Measurements from ENCODE around the gene ZIM2.

The ZIM2 gene

DNA sequence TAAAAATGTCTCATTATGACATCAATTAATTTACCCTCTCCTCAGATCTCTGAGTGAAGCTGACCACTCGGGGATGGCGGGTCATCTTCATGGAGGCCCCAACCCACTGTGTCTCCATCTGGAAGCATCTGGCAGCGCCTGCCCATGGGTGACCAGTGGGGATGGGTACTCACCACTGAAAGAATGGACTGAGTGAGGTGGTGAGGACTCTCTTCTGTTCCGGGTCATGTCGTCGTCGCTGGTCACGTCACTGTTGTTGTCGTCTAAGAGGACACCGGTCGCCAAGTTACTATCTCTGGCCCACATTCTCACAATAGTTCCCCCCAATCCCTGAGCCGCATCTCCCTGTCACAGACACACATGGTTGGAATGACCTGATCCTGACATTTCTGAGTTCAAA lies 17.1 kb downstream of the ZIM2 start:
- no peaks in the 10 kb centered on the region for H3K36me3 ChIP-seq (ENCODE audit: control insufficient read depth in 4 of 4, insufficient read depth in 4 of 4, low read length in 3 of 4)
- H3K4me3 ChIP-seq (ENCODE audit: control insufficient read depth in 1 of 7, extremely low read depth in 1 of 7, insufficient read depth in 4 of 7, low read depth in 2 of 7, low read length in 6 of 7): no peak overlapping the region
- ChIA-PET POLR2A (no interaction called here), CTCF (no interaction called here)
- no peaks in the 10 kb centered on the region for H3K4me1 ChIP-seq (ENCODE audit: control extremely low read depth in 1 of 4, control insufficient read depth in 4 of 4, insufficient read depth in 4 of 4, low read length in 3 of 4)
- H3K9me3 ChIP-seq (ENCODE audit: control extremely low read depth in 1 of 5, control insufficient read depth in 4 of 5, insufficient read depth in 2 of 5, low read depth in 1 of 5, low read length in 4 of 5): peaks cover 0 to 15% (median 0%) of the 10 kb centered on the region in 5 experiments
- H3K27ac ChIP-seq (ENCODE audit: insufficient read depth in 1 of 2, low read depth in 1 of 2, low read length in 2 of 2, poor library complexity in 1 of 2, severe bottlenecking in 2 of 2): no peak overlapping the region
- no peak for DNase-seq
- WGBS (ENCODE audit: insufficient coverage): 94% methylated on average over 8 of the region's 12 CpGs
- no peaks in the 10 kb centered on the region for H3K27me3 ChIP-seq (replicated peaks in 2 of 5; ENCODE audit: control insufficient read depth in 4 of 5, insufficient read depth in 5 of 5, low read length in 4 of 5)

DNA sequence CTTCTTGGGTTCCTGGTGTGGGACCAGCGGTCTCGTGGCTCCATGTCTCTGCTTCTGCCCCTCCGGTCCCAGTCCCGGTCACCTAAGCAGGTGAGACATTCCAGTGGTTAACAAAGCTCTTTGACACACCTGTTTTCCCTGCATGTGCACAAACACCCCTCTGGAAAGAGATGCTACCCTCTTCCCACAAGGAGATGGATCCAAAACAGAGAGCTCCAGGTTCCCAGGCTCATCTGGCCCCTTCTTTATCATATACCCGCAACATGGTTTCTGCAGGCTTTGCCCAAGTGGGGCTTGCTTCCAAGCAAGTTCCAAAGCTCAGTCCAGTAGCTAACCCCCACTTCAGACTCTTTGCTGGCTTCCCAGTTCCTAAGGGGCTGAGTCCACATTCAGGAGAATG lies 17.8 kb downstream of the ZIM2 start:
- Histone ChIP-seq H3K36me3 (ENCODE audit: control insufficient read depth in 4 of 4, insufficient read depth in 4 of 4, low read length in 3 of 4) (no peaks in the 10 kb centered on the region), H3K4me3 (ENCODE audit: control insufficient read depth in 1 of 7, extremely low read depth in 1 of 7, insufficient read depth in 4 of 7, low read depth in 2 of 7, low read length in 6 of 7) (no peak overlapping the region), H3K4me1 (ENCODE audit: control extremely low read depth in 1 of 4, control insufficient read depth in 4 of 4, insufficient read depth in 4 of 4, low read length in 3 of 4) (no peaks in the 10 kb centered on the region), H3K9me3 (ENCODE audit: control extremely low read depth in 1 of 5, control insufficient read depth in 4 of 5, insufficient read depth in 2 of 5, low read depth in 1 of 5, low read length in 4 of 5) (peaks cover 0 to 15% (median 0%) of the 10 kb centered on the region in 5 experiments), H3K27ac (ENCODE audit: insufficient read depth in 1 of 2, low read depth in 1 of 2, low read length in 2 of 2, poor library complexity in 1 of 2, severe bottlenecking in 2 of 2) (no peak overlapping the region), H3K27me3 (replicated peaks in 2 of 5; ENCODE audit: control insufficient read depth in 4 of 5, insufficient read depth in 5 of 5, low read length in 4 of 5) (no peaks in the 10 kb centered on the region)
- ChIA-PET POLR2A (no interaction called here), CTCF (no interaction called here)
- 100% methylated on average over 5 of the region's 5 CpGs for WGBS (ENCODE audit: insufficient coverage)
- no peak for DNase-seq

DNA sequence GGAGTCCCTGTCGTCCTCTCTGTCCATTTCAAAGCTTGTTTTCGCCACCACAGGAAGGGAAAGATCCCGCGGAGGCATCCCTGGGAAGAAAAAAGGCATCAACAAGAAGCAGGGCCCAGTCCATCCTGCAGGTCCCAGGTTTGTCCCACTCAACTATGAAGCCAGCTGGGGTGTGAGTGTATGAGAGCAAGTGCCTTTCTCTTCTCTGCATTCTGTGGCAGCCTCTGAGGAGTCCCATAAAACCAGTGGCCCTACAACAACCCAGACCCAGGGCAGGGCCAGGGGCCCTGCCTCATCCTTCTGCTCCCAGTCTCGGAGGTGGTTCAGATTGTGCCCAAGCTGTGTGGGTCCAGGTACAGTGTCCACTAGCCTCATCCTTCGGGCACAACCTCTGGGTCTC lies 18.9 kb downstream of the ZIM2 start:
- Histone ChIP-seq H3K27me3 (replicated peaks in 2 of 5; ENCODE audit: control insufficient read depth in 4 of 5, insufficient read depth in 5 of 5, low read length in 4 of 5) (no peaks in the 10 kb centered on the region), H3K9me3 (ENCODE audit: control extremely low read depth in 1 of 5, control insufficient read depth in 4 of 5, insufficient read depth in 2 of 5, low read depth in 1 of 5, low read length in 4 of 5) (peaks cover 0 to 17% (median 0%) of the 10 kb centered on the region in 5 experiments), H3K27ac (ENCODE audit: insufficient read depth in 1 of 2, low read depth in 1 of 2, low read length in 2 of 2, poor library complexity in 1 of 2, severe bottlenecking in 2 of 2) (no peak overlapping the region), H3K4me1 (ENCODE audit: control extremely low read depth in 1 of 4, control insufficient read depth in 4 of 4, insufficient read depth in 4 of 4, low read length in 3 of 4) (no peaks in the 10 kb centered on the region), H3K36me3 (ENCODE audit: control insufficient read depth in 4 of 4, insufficient read depth in 4 of 4, low read length in 3 of 4) (no peaks in the 10 kb centered on the region), H3K4me3 (ENCODE audit: control insufficient read depth in 1 of 7, extremely low read depth in 1 of 7, insufficient read depth in 4 of 7, low read depth in 2 of 7, low read length in 6 of 7) (no peak overlapping the region)
- no peak for DNase-seq
- 82% methylated on average over 6 of the region's 6 CpGs for WGBS (ENCODE audit: insufficient coverage)
- ChIA-PET CTCF (no interaction called here), POLR2A (no interaction called here)

DNA sequence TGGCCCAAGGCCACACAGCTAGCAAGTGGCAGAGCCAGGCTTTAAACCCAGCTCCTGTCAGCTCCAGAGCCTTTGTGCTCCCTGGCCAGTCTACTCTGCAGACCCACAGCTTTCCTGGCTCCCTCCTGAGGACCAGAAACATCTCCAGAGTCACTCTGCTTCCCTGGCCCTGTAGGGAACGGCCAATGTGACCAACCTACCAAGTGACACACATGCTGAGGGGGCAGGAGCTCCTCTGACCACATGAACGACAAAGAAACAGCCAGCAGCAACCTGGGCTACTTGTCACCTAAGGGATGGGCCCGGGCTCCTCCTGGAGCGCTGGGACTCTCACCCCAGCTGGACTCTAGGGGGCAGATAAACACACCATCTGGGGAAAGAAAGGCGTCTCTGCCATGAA lies 19.3 kb downstream of the ZIM2 start:
- 68% methylated on average over 4 of the region's 5 CpGs for WGBS (ENCODE audit: insufficient coverage)
- Histone ChIP-seq H3K27me3 (replicated peaks in 2 of 5; ENCODE audit: control insufficient read depth in 4 of 5, insufficient read depth in 5 of 5, low read length in 4 of 5) (no peaks in the 10 kb centered on the region), H3K9me3 (ENCODE audit: control extremely low read depth in 1 of 5, control insufficient read depth in 4 of 5, insufficient read depth in 2 of 5, low read depth in 1 of 5, low read length in 4 of 5) (peaks cover 0 to 19% (median 0%) of the 10 kb centered on the region in 5 experiments), H3K27ac (ENCODE audit: insufficient read depth in 1 of 2, low read depth in 1 of 2, low read length in 2 of 2, poor library complexity in 1 of 2, severe bottlenecking in 2 of 2) (no peak overlapping the region), H3K4me3 (ENCODE audit: control insufficient read depth in 1 of 7, extremely low read depth in 1 of 7, insufficient read depth in 4 of 7, low read depth in 2 of 7, low read length in 6 of 7) (no peak overlapping the region), H3K4me1 (ENCODE audit: control extremely low read depth in 1 of 4, control insufficient read depth in 4 of 4, insufficient read depth in 4 of 4, low read length in 3 of 4) (no peaks in the 10 kb centered on the region), H3K36me3 (ENCODE audit: control insufficient read depth in 4 of 4, insufficient read depth in 4 of 4, low read length in 3 of 4) (no peaks in the 10 kb centered on the region)
- DNase-seq: no peak
- CTCF ChIA-PET: no interaction called here
- POLR2A ChIA-PET: no interaction called here

DNA sequence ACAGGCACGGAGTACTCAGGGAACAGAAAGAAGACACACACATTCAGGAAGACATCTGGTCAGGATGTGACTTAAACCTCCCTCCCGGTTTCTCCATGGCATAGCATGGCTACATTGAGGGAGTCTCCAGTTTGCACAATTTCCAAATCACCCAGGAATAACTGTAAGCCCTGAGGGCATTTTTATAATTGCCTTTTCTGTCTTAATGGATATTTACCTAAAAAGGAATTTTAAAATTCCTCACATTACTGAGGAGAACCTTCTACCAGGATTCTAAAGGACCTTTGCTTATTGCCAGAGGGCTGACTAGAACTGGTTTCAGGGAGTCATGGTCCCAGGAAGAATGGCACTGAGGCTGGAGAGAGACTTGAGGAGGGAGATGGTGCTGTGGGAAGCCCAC lies 21.4 kb downstream of the ZIM2 start:
- H3K4me1 ChIP-seq (ENCODE audit: control extremely low read depth in 1 of 4, control insufficient read depth in 4 of 4, insufficient read depth in 4 of 4, low read length in 3 of 4): no peaks in the 10 kb centered on the region
- no peaks in the 10 kb centered on the region for H3K27me3 ChIP-seq (replicated peaks in 2 of 5; ENCODE audit: control insufficient read depth in 4 of 5, insufficient read depth in 5 of 5, low read length in 4 of 5)
- no peaks in the 10 kb centered on the region for H3K36me3 ChIP-seq (ENCODE audit: control insufficient read depth in 4 of 4, insufficient read depth in 4 of 4, low read length in 3 of 4)
- ChIA-PET CTCF (interaction anchor here (0.6 kb wide), 1 partner anchor 578 kb away, joined by 3 read pairs; no protein-coding TSS in a partner anchor), POLR2A (no interaction called here)
- H3K9me3 ChIP-seq (ENCODE audit: control extremely low read depth in 1 of 5, control insufficient read depth in 4 of 5, insufficient read depth in 2 of 5, low read depth in 1 of 5, low read length in 4 of 5): peaks cover 0 to 22% (median 0%) of the 10 kb centered on the region in 5 experiments
- no peak for DNase-seq
- WGBS (ENCODE audit: insufficient coverage): 93% methylated on average over 2 of the region's 2 CpGs
- H3K4me3 ChIP-seq (ENCODE audit: control insufficient read depth in 1 of 7, extremely low read depth in 1 of 7, insufficient read depth in 4 of 7, low read depth in 2 of 7, low read length in 6 of 7): no peak overlapping the region
- H3K27ac ChIP-seq (ENCODE audit: insufficient read depth in 1 of 2, low read depth in 1 of 2, low read length in 2 of 2, poor library complexity in 1 of 2, severe bottlenecking in 2 of 2): no peak overlapping the region

DNA sequence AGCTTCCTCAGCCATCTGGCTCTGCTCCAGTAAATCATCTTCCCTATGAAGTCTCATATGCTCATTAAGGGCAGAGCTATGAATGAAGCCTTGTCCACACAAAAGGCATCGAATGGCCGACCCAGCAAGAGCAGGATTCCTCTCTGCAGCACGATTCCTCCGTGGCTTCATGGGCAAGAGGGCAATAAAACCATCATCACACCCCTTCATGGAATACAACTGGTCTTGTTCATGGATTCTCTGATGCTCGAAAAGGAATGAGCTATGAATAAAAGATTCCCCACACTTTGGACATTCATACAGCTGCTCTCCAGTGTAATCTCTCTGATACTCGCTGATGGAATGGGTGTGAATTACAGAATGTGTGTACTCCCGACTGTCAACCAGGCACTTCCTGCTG lies 25.9 kb downstream of the ZIM2 start:
- Histone ChIP-seq H3K27me3 (replicated peaks in 2 of 5; ENCODE audit: control insufficient read depth in 4 of 5, insufficient read depth in 5 of 5, low read length in 4 of 5) (no peaks in the 10 kb centered on the region), H3K27ac (ENCODE audit: insufficient read depth in 1 of 2, low read depth in 1 of 2, low read length in 2 of 2, poor library complexity in 1 of 2, severe bottlenecking in 2 of 2) (no peak overlapping the region), H3K9me3 (ENCODE audit: control extremely low read depth in 1 of 5, control insufficient read depth in 4 of 5, insufficient read depth in 2 of 5, low read depth in 1 of 5, low read length in 4 of 5) (peaks cover 0 to 12% (median 2%) of the 10 kb centered on the region in 5 experiments), H3K36me3 (ENCODE audit: control insufficient read depth in 4 of 4, insufficient read depth in 4 of 4, low read length in 3 of 4) (no peaks in the 10 kb centered on the region), H3K4me3 (ENCODE audit: control insufficient read depth in 1 of 7, extremely low read depth in 1 of 7, insufficient read depth in 4 of 7, low read depth in 2 of 7, low read length in 6 of 7) (no peak overlapping the region), H3K4me1 (ENCODE audit: control extremely low read depth in 1 of 4, control insufficient read depth in 4 of 4, insufficient read depth in 4 of 4, low read length in 3 of 4) (no peaks in the 10 kb centered on the region)
- WGBS (ENCODE audit: insufficient coverage): 83% methylated on average over 4 of the region's 7 CpGs
- ChIA-PET POLR2A (no interaction called here), CTCF (interaction anchor here (1.6 kb wide), 1 partner anchor 13 kb away, joined by 4 read pairs; no protein-coding TSS in a partner anchor)
- no peak for DNase-seq

DNA sequence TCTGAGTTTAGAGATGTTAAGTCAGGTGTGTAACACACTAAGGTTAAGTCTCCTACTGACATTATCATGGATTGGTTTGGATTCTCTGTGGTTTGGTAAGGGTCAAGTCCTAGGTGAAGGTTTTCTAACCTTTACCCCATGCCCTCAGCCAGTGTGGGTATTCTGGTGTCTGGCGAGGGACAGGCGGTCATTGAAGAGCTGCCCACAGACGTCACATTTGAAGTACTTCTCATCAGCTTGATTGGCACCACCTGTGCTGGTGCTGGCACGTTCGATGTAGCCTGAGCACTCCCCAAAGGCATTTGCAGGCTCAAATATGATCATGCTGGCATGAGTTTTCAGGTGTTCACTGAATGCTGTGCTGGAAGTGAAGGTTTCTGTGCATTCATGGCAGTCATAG lies 27.0 kb downstream of the ZIM2 start:
- H3K36me3 ChIP-seq (ENCODE audit: control insufficient read depth in 4 of 4, insufficient read depth in 4 of 4, low read length in 3 of 4): no peaks in the 10 kb centered on the region
- no peaks in the 10 kb centered on the region for H3K27me3 ChIP-seq (replicated peaks in 2 of 5; ENCODE audit: control insufficient read depth in 4 of 5, insufficient read depth in 5 of 5, low read length in 4 of 5)
- 83% methylated on average over 5 of the region's 5 CpGs for WGBS (ENCODE audit: insufficient coverage)
- peaks cover 0 to 8% (median 2%) of the 10 kb centered on the region in 5 experiments for H3K9me3 ChIP-seq (ENCODE audit: control extremely low read depth in 1 of 5, control insufficient read depth in 4 of 5, insufficient read depth in 2 of 5, low read depth in 1 of 5, low read length in 4 of 5)
- POLR2A ChIA-PET: no interaction called here
- no peaks in the 10 kb centered on the region for H3K4me1 ChIP-seq (ENCODE audit: control extremely low read depth in 1 of 4, control insufficient read depth in 4 of 4, insufficient read depth in 4 of 4, low read length in 3 of 4)
- DNase-seq: no peak
- no peak overlapping the region for H3K4me3 ChIP-seq (ENCODE audit: control insufficient read depth in 1 of 7, extremely low read depth in 1 of 7, insufficient read depth in 4 of 7, low read depth in 2 of 7, low read length in 6 of 7)
- CTCF ChIA-PET: no interaction called here
- no peak overlapping the region for H3K27ac ChIP-seq (ENCODE audit: insufficient read depth in 1 of 2, low read depth in 1 of 2, low read length in 2 of 2, poor library complexity in 1 of 2, severe bottlenecking in 2 of 2)

Data from common myeloid progenitor, CD34-positive (primary cell).